ENCODE data around the gene EIF3L.

DNA sequence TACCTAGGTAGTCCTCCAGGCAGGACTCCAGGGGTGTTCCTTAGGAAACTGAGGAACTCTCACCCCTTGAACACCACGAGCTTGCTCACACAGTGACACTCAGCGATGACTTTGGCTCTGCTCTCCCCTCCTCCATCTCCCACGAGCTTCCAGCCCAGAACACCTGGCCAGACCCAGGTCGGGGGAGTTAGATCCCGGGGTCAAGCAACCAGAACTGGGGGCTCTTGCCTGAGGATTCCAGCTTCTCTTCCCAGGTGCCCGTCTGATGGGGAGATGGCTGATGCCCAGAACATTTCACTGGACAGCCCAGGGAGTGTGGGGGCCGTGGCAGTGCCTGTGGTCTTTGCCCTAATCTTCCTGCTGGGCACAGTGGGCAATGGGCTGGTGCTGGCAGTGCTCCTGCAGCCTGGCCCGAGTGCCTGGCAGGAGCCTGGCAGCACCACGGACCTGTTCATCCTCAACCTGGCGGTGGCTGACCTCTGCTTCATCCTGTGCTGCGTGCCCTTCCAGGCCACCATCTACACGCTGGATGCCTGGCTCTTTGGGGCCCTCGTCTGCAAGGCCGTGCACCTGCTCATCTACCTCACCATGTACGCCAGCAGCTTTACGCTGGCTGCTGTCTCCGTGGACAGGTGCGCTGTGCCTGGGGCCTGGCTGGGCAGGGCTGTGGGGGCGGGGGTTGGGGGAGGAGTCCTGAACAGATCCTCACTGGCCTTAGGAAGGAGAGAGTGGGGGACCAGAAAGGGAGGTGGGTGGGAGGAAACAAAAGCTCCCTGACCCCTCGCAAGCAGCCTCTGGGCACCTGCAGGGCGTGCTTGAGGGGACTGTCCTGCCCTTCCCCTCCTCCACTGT, 25.9 kb upstream of the EIF3L start, which contains the start of gene GALR3:
- TF ChIP-seq, protein P1, sequence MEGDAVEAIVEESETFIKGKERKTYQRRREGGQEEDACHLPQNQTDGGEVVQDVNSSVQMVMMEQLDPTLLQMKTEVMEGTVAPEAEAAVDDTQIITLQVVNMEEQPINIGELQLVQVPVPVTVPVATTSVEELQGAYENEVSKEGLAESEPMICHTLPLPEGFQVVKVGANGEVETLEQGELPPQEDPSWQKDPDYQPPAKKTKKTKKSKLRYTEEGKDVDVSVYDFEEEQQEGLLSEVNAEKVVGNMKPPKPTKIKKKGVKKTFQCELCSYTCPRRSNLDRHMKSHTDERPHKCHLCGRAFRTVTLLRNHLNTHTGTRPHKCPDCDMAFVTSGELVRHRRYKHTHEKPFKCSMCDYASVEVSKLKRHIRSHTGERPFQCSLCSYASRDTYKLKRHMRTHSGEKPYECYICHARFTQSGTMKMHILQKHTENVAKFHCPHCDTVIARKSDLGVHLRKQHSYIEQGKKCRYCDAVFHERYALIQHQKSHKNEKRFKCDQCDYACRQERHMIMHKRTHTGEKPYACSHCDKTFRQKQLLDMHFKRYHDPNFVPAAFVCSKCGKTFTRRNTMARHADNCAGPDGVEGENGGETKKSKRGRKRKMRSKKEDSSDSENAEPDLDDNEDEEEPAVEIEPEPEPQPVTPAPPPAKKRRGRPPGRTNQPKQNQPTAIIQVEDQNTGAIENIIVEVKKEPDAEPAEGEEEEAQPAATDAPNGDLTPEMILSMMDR (IDR thresholded peaks at IDR 0.05): no peak
- TF ChIP-seq POLR2A (IDR thresholded peaks at IDR 0.05): no peak
